ENCODE measurements around the gene RNF213.

Gene RNF213

DNA sequence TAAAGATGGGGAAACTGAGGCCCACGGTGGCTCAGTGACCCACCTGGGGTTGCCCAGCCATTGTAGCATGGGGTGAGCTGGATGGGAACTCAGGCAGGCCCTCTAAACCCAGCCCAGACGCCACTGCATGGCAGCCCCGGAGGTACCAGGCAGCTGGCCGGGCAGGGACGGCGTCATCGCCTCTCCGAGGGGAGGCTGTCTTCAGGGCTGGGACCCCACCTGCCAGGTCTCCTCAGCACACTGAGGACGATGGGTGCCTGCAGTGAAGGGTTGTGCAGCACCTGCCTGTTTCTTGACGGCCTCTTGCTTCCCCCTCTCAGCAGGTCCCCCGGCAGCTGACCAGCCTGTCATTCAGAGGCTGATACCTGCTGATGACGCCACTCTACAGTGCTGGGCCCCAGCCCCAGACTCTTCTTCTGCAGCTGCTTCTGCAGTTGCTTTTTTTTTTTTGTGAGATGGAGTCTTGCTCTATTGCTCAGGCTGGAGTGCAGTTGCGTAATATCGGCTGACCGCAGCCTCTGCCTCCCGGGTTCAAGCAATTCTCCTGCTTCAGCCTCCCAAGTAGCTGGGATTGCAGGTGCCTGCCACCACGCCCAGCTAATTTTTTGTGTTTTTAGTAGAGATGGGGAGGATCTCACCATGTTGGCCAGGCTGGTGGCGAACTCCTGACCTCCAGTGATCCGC lies 24.7 kb downstream of the RNF213 start:
- TF ChIP-seq, protein P1, sequence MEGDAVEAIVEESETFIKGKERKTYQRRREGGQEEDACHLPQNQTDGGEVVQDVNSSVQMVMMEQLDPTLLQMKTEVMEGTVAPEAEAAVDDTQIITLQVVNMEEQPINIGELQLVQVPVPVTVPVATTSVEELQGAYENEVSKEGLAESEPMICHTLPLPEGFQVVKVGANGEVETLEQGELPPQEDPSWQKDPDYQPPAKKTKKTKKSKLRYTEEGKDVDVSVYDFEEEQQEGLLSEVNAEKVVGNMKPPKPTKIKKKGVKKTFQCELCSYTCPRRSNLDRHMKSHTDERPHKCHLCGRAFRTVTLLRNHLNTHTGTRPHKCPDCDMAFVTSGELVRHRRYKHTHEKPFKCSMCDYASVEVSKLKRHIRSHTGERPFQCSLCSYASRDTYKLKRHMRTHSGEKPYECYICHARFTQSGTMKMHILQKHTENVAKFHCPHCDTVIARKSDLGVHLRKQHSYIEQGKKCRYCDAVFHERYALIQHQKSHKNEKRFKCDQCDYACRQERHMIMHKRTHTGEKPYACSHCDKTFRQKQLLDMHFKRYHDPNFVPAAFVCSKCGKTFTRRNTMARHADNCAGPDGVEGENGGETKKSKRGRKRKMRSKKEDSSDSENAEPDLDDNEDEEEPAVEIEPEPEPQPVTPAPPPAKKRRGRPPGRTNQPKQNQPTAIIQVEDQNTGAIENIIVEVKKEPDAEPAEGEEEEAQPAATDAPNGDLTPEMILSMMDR (IDR thresholded peaks at IDR 0.05; ENCODE audit: low read depth, low read length) = no peak
- TF ChIP-seq MYC (IDR thresholded peaks at IDR 0.05; ENCODE audit: low read depth, low read length) (no peak), POLR2A (IDR thresholded peaks at IDR 0.05; ENCODE audit: extremely low read depth, insufficient read length) (no peak)
- TF ChIP-seq, protein P2, sequence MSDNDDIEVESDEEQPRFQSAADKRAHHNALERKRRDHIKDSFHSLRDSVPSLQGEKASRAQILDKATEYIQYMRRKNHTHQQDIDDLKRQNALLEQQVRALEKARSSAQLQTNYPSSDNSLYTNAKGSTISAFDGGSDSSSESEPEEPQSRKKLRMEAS (IDR thresholded peaks at IDR 0.05; ENCODE audit: low read depth, low read length) = no peak
- H3K4me3 ChIP-seq (ENCODE audit: low read depth, low read length) = no peak overlapping the region
- no peak for DNase-seq (ENCODE audit: low read depth)

DNA sequence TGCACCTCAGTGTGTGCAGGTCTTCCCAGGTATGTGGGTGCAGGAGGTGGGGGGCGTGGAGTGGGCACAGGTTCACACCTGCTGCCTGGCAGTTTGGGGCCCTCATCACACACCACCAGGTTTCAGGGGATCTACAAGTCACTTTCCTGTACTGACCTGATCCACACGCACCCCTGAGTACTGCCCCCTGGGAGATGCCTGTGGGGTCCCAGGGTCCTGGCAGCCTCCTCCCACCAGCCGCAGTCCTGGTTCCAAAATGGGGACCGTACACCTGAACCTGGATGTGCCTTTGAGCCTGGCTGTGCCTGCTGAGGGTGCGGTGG lies 25.9 kb downstream of the RNF213 start:
- DNase-seq (ENCODE audit: low read depth) = no peak
- TF ChIP-seq, protein P2 (IDR thresholded peaks at IDR 0.05; ENCODE audit: low read depth, low read length) = no peak
- TF ChIP-seq, protein P1 (IDR thresholded peaks at IDR 0.05; ENCODE audit: low read depth, low read length) = no peak
- TF ChIP-seq POLR2A (IDR thresholded peaks at IDR 0.05; ENCODE audit: extremely low read depth, insufficient read length) (no peak), MYC (IDR thresholded peaks at IDR 0.05; ENCODE audit: low read depth, low read length) (no peak)
- no peak overlapping the region for H3K4me3 ChIP-seq (ENCODE audit: low read depth, low read length)

DNA sequence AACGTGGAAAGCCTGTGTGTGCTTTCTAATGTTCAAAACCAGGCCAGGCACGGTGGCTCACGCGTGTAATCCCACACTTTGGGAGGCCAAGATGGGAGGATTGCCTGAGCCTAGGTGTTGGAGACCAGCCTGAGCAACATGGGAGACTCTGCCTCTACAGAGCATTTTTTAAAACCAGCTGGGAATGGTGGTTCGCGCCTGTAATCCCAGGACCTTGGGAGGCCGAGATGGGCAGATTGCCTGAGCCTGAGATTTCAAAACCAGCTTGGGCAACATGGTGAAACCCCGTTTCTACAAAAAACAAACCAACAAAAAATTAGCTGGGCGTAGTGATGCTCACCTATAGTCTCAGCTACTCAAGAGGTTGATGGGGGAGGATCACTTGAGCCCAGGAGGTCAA lies 26.4 kb downstream of the RNF213 start:
- DNase-seq (ENCODE audit: low read depth) = no peak
- H3K4me3 ChIP-seq (ENCODE audit: low read depth, low read length) = no peak overlapping the region
- TF ChIP-seq, protein P2 (IDR thresholded peaks at IDR 0.05; ENCODE audit: low read depth, low read length) = no peak
- TF ChIP-seq POLR2A (IDR thresholded peaks at IDR 0.05; ENCODE audit: extremely low read depth, insufficient read length) = no peak
- TF ChIP-seq, protein P1 (IDR thresholded peaks at IDR 0.05; ENCODE audit: low read depth, low read length) = no peak
- no peak for TF ChIP-seq MYC (IDR thresholded peaks at IDR 0.05; ENCODE audit: low read depth, low read length)

DNA sequence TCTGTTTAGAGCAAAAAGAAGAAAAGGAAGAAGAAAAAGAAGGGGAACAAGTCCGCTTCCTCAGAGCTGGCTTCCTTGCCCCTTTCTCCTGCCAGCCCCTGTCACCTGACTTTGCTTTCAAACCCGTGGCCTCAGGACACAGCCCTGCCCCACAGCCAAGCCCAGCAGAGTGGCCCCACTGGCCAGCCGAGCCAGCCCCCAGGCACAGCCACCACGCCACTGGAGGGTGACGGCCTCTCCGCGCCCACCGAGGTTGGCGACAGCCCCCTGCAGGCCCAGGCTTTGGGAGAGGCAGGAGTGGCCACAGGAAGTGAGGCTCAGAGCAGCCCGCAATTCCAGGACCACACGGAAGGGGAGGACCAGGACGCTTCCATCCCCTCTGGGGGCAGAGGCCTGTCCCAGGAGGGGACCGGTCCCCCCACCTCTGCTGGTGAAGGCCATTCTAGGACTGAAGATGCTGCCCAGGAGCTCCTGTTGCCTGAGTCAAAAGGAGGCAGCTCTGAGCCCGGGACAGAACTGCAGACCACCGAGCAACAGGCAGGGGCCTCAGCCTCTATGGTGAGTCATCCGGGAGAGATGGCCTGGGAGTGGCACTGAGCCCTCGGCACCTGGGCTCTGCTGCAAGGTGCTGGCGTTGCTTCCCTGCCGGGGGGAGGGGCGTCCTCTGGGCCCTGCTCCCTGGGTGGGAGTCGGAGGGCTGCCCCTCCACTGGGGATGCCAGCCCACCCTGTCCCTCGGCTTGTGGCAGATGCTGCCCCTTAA lies 27.3 kb downstream of the RNF213 start:
- H3K4me3 ChIP-seq (ENCODE audit: low read depth, low read length) = no peak overlapping the region
- no peak for DNase-seq (ENCODE audit: low read depth)

DNA sequence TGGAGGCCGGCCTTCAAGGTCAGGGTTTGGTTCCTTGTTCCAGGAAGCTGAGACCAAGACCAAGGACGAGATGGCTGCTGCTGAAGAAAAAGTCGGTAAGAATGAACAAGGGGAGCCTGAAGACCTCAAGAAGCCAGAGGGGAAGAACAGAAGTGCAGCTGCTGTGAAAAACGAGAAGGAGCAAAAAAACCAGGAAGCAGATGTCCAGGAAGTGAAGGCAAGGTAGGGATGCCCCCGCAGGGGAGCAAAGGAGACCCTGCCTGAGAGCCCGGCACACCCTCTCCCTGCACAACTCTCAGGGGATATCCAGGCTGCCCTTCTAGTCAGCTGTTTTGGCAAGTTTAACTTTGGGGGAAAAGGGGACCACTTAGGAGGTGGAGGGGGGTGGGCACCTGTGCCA lies 29.0 kb downstream of the RNF213 start:
- DNase-seq (ENCODE audit: low read depth) = no peak
- H3K4me3 ChIP-seq (ENCODE audit: low read depth, low read length) = no peak overlapping the region
- TF ChIP-seq MYC (IDR thresholded peaks at IDR 0.05; ENCODE audit: low read depth, low read length) (no peak), POLR2A (IDR thresholded peaks at IDR 0.05; ENCODE audit: extremely low read depth, insufficient read length) (no peak)
- TF ChIP-seq, protein P1 (IDR thresholded peaks at IDR 0.05; ENCODE audit: low read depth, low read length) = no peak
- TF ChIP-seq, protein P2 (IDR thresholded peaks at IDR 0.05; ENCODE audit: low read depth, low read length) = no peak

More for the DNA sequence above, 27.3 kb downstream of the RNF213 start:
- TF ChIP-seq MYC (IDR thresholded peaks at IDR 0.05; ENCODE audit: low read depth, low read length) (no peak), POLR2A (IDR thresholded peaks at IDR 0.05; ENCODE audit: extremely low read depth, insufficient read length) (no peak)
- TF ChIP-seq, protein P2 (IDR thresholded peaks at IDR 0.05; ENCODE audit: low read depth, low read length) = no peak
- TF ChIP-seq, protein P1 (IDR thresholded peaks at IDR 0.05; ENCODE audit: low read depth, low read length) = no peak

All from NB4 (cell line).